NCI-H82 (cell line): ENCODE data around the gene PSD4.

Source experiments
- DNase-seq: peaks from one replicate; lab custom pipeline; 2025; lab: John Stamatoyannopoulos, UW

Gene PSD4

GRCh38 chr2:113184531-113185230 is 10.9 kb downstream of the PSD4 start:
- no peak for DNase-seq

GRCh38 chr2:113185664-113186432 is 12.1 kb downstream of the PSD4 start:
- DNase-seq = no peak

GRCh38 chr2:113186433-113186796 is 12.6 kb downstream of the PSD4 start:
- no peak for DNase-seq

GRCh38 chr2:113187771-113188170 is 14.0 kb downstream of the PSD4 start:
- no peak for DNase-seq

- no peak for DNase-seq
Observed at GRCh38 chr2:113190871-113191270, 17.1 kb downstream of the PSD4 start.

- DNase-seq = peak; percentile 49
Observed at GRCh38 chr2:113192459-113193100, 18.8 kb downstream of the PSD4 start.

GRCh38 chr2:113195923-113196501 is 22.2 kb downstream of the PSD4 start:
- no peak for DNase-seq

GRCh38 chr2:113196839-113197238 is 23.1 kb downstream of the PSD4 start:
- no peak for DNase-seq

- no peak for DNase-seq
Observed at GRCh38 chr2:113197347-113198047, 23.7 kb downstream of the PSD4 start.

GRCh38 chr2:113198048-113198789 is 24.4 kb downstream of the PSD4 start:
- DNase-seq = no peak

- DNase-seq = peak; percentile 91
Observed at GRCh38 chr2:113198790-113199612, 25.2 kb downstream of the PSD4 start.

GRCh38 chr2:113200236-113200635 is 26.5 kb downstream of the PSD4 start:
- peak; percentile 60 for DNase-seq

GRCh38 chr2:113200736-113201490 is 27.1 kb downstream of the PSD4 start:
- no peak for DNase-seq

GRCh38 chr2:113201496-113202304 is 27.9 kb downstream of the PSD4 start:
- DNase-seq = no peak

- DNase-seq = no peak
Observed at GRCh38 chr2:113202305-113203216, 28.8 kb downstream of the PSD4 start.

- DNase-seq = no peak
Observed at GRCh38 chr2:113203217-113203530, 29.4 kb downstream of the PSD4 start.

- peak; percentile 90 for DNase-seq
Observed at GRCh38 chr2:113203901-113204519, 30.2 kb downstream of the PSD4 start.
